Embryonic facial prominence (tissue), 1 donor: Measurements from ENCODE around the gene SGMS1.
"Not testable (repeated sequence)": the region's sequence is repeated elsewhere in the genome, so short reads cannot be mapped to it uniquely, and the experiment has no call there.

Experiments used
- DNase-seq: peaks from one replicate; pipeline ENCODE4 v3.0.0-alpha.2; 2016; ENCODE audit errors: extremely low spot score

SGMS1 gene

GRCh38 chr10:50271564-50272250 lies 352.0 kb downstream of the SGMS1 start:
- no peak for DNase-seq

- DNase-seq, result not testable (repeated sequence)
Observed at GRCh38 chr10:50267877-50268276, 355.9 kb downstream of the SGMS1 start.

GRCh38 chr10:50262625-50263024 lies 361.1 kb downstream of the SGMS1 start:
- not testable (repeated sequence) for DNase-seq

- no peak for DNase-seq
Observed at GRCh38 chr10:50260791-50261281, 362.9 kb downstream of the SGMS1 start.
